Measurements from ENCODE around the gene MKNK1.

MKNK1 gene

GRCh38 chr1:46619656-46620258, 15.7 kb upstream of the MKNK1 start:
- DNase-seq (ENCODE audit: low read depth in 1 of 2, low spot score in 1 of 2): no peak

- DNase-seq (ENCODE audit: low read depth in 1 of 2, low spot score in 1 of 2): no peak
Measured at GRCh38 chr1:46618754-46619415, 14.8 kb upstream of the MKNK1 start.

GRCh38 chr1:46617833-46618232, 13.8 kb upstream of the MKNK1 start:
- no peak for DNase-seq (ENCODE audit: low read depth in 1 of 2, low spot score in 1 of 2)

GRCh38 chr1:46617108-46617800, 13.2 kb upstream of the MKNK1 start:
- no peak for DNase-seq (ENCODE audit: low read depth in 1 of 2, low spot score in 1 of 2)

GRCh38 chr1:46616277-46617107, 12.4 kb upstream of the MKNK1 start, which contains the start of gene MOB3C:
Gene MOB3C, minus strand, starts transcription at chr1:46616811. Its CDS starts 3,490 bp downstream, at chr1:46613321.
- DNase-seq (ENCODE audit: low read depth in 1 of 2, low spot score in 1 of 2): peak; percentile 36 to 50

- no peak for DNase-seq (ENCODE audit: low read depth in 1 of 2, low spot score in 1 of 2)
Measured at GRCh38 chr1:46615735-46616134, 11.7 kb upstream of the MKNK1 start.

- DNase-seq (ENCODE audit: low read depth in 1 of 2, low spot score in 1 of 2): no peak
Measured at GRCh38 chr1:46615088-46615487, 11.0 kb upstream of the MKNK1 start.

GRCh38 chr1:46614604-46614984, 10.5 kb upstream of the MKNK1 start:
- DNase-seq (ENCODE audit: low read depth in 1 of 2, low spot score in 1 of 2): no peak

GRCh38 chr1:46613661-46614603, 9.9 kb upstream of the MKNK1 start:
- DNase-seq (ENCODE audit: low read depth in 1 of 2, low spot score in 1 of 2): no peak

- DNase-seq (ENCODE audit: low read depth in 1 of 2, low spot score in 1 of 2): no peak
Measured at GRCh38 chr1:46612937-46613660, 9.0 kb upstream of the MKNK1 start.

GRCh38 chr1:46611691-46612221, 7.7 kb upstream of the MKNK1 start:
- DNase-seq (ENCODE audit: low read depth in 1 of 2, low spot score in 1 of 2): no peak

- no peak for DNase-seq (ENCODE audit: low read depth in 1 of 2, low spot score in 1 of 2)
Measured at GRCh38 chr1:46607345-46608130, 3.5 kb upstream of the MKNK1 start.

GRCh38 chr1:46606255-46606965, 2.3 kb upstream of the MKNK1 start:
- DNase-seq (ENCODE audit: low read depth in 1 of 2, low spot score in 1 of 2): no peak

- no peak for DNase-seq (ENCODE audit: low read depth in 1 of 2, low spot score in 1 of 2)
Measured at GRCh38 chr1:46605232-46605631, 1.2 kb upstream of the MKNK1 start.

- no peak for DNase-seq (ENCODE audit: low read depth in 1 of 2, low spot score in 1 of 2)
Measured at GRCh38 chr1:46603481-46603857, 599 bp downstream of the MKNK1 start.

- no peak for DNase-seq (ENCODE audit: low read depth in 1 of 2, low spot score in 1 of 2)
Measured at GRCh38 chr1:46601257-46602007, 2.6 kb downstream of the MKNK1 start.

All from activated T-helper 1 cell treated with anti-CD3 and anti-CD28 coated beads, Interleukin-2, amount 50 U/mL, for 16 hours (primary cell).